Mesothelial cell of epicardium (in vitro differentiated cells): ENCODE results near the gene CGB2. TPM values are rescaled to one million over a fixed set of nuclear protein-coding genes. Genes with fewer than 3 reads are reported as not detected.

ENCODE experiments used
- DNase-seq, 2 experiments: peaks; one replicate each; pipeline ENCODE4 v3.0.0; 2021; ENCODE audit warnings: low spot score in 2 of 2; ENCODE audit not compliant: unreplicated experiment in 2 of 2
- H3K27ac Mint-ChIP-seq: 2 replicates; pipeline ENCODE4 v1.8.0; 2021; ENCODE audit warnings: mixed read lengths
- H3K27me3 Mint-ChIP-seq: 2 replicates; pipeline ENCODE4 v1.8.0; 2021; ENCODE audit warnings: low read depth, mixed read lengths
- H3K36me3 Mint-ChIP-seq: 2 replicates; pipeline ENCODE4 v1.8.0; 2021; ENCODE audit warnings: mixed read lengths
- H3K4me1 Mint-ChIP-seq: 2 replicates; pipeline ENCODE4 v1.8.0; 2021; ENCODE audit warnings: mixed read lengths
- H3K4me3 Mint-ChIP-seq: 2 replicates; pipeline ENCODE4 v1.8.0; 2021; ENCODE audit warnings: mild to moderate bottlenecking, moderate library complexity, mixed read lengths
- H3K9me3 Mint-ChIP-seq: 2 replicates; pipeline ENCODE4 v1.8.0; 2021; ENCODE audit warnings: mixed read lengths
- total RNA-seq: library from RNA; stranded (reverse); gene quantifications from 3 replicates; pipeline ENCODE4 v1.2.1, GENCODE V29; 2021
- TF ChIP-seq, protein P1 (sequence below): fragments of 200-600 bp; sonication (generic); IDR thresholded peaks from one replicate; pipeline ENCODE4 v1.5.0; 2021; ENCODE audit warnings: antibody characterized with exemption; ENCODE audit not compliant: unreplicated experiment

CGB2 gene
- total RNA-seq, 1 donor from 2014 or later: 4.7 TPM

DNA sequence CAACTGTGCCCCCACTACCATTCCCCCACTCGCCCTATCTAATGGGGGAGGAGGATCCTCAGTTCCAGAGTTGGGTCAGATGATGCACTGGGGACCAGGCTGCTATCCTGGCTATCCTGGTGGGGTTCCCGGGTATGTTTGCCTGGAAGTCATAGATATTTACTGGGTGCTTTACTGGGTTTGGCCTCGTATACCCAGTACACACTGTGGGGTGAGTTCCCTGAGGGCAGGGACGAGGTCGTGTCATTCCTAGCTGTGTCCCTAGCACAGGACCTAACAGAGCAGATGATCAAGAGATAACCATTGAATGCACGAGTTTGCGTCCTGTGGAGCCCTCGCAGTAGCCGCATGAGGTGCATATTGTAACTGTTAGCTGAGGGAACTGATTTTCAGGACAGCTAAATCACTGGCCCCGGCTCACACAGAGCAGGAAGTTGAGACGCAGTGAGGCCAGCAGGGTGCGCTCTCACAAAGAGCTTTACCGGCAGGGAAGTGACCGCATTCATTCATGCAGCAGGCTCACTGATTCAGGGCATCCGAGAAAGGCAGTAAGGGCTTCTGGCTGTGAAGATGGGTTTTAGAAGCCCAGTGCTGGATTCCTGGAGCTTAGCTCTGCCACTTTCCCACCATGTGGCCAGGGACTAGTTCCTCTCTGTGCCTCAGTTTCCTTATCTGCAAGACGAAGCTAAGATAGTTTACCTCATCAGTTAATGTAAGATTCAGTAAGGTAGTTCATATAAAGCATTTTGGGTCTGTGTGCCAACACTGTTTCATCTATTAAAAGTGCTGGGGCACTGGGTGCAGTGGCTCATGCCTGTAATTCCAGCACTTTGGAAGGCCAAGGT is 32.0 kb upstream of the CGB2 start:
- TF ChIP-seq, protein P1, sequence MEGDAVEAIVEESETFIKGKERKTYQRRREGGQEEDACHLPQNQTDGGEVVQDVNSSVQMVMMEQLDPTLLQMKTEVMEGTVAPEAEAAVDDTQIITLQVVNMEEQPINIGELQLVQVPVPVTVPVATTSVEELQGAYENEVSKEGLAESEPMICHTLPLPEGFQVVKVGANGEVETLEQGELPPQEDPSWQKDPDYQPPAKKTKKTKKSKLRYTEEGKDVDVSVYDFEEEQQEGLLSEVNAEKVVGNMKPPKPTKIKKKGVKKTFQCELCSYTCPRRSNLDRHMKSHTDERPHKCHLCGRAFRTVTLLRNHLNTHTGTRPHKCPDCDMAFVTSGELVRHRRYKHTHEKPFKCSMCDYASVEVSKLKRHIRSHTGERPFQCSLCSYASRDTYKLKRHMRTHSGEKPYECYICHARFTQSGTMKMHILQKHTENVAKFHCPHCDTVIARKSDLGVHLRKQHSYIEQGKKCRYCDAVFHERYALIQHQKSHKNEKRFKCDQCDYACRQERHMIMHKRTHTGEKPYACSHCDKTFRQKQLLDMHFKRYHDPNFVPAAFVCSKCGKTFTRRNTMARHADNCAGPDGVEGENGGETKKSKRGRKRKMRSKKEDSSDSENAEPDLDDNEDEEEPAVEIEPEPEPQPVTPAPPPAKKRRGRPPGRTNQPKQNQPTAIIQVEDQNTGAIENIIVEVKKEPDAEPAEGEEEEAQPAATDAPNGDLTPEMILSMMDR: peak; percentile 59
- no peak overlapping the region for H3K4me3 Mint-ChIP-seq
- H3K36me3 Mint-ChIP-seq: peaks cover 15% of the 10 kb centered on the region
- no peaks in the 10 kb centered on the region for H3K9me3 Mint-ChIP-seq
- H3K27me3 Mint-ChIP-seq: no peaks in the 10 kb centered on the region
- H3K27ac Mint-ChIP-seq: peak overlapping the region; percentile 12
- DNase-seq: peak in 1 of 2 experiments; percentile 71
- H3K4me1 Mint-ChIP-seq: peaks cover 6% of the 10 kb centered on the region

DNA sequence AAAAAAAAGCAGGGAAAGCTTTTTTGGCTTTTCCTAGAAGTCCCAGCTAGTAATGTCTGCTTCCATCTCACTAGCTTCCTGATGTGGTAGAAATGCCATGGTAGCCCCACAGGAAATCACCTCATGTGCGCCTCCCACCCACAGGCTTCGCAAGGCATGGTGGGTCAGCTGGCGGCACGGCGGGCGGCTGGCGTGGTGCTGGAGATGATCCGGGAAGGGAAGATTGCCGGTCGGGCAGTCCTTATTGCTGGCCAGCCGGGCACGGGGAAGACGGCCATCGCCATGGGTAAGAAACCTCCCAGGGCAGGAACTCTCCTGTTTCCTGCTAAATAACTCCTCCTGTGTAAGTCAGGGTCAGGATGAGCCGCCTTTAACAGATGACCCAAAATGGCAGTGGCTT is 27.6 kb upstream of the CGB2 start:
- TF ChIP-seq, protein P1: no peak
- no peaks in the 10 kb centered on the region for H3K4me1 Mint-ChIP-seq
- no peak overlapping the region for H3K27ac Mint-ChIP-seq
- H3K4me3 Mint-ChIP-seq: no peak overlapping the region
- DNase-seq: no peak
- H3K27me3 Mint-ChIP-seq: no peaks in the 10 kb centered on the region
- H3K36me3 Mint-ChIP-seq: peaks cover 22% of the 10 kb centered on the region
- H3K9me3 Mint-ChIP-seq: no peaks in the 10 kb centered on the region

DNA sequence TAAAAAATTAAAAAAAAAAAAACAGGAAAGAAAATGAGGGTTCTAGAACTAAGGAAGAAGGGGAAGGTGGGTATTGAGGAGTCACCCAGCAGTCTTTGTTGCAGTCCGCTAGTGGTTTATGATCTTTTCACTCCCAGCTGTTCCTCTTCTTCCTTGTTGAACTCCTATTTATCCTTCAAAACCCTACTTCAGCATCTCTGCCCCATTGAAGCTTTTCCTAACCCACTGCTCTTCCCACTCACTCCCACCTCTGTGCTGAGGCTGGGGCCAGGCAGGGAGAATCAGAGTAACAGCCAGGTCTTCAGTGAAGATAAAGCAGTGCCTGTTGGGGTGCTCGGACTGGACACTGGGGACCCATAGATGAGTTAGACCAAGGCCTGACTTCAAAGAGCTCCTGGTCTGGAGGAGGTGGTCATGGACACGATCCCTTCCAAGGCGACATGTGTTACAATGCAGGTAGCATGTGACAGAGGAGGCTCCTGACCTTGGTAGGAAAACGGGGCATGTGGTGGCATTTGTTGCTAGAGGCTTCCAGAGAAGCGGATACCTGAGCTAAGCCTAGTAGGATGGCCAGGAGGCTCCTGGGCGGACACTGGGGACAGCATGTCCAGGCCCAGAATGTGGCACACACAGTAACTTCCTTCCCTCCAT is 26.6 kb upstream of the CGB2 start:
- TF ChIP-seq, protein P1: no peak
- no peak for DNase-seq
- Mint-ChIP-seq H3K27me3 (no peaks in the 10 kb centered on the region), H3K36me3 (peaks cover 17% of the 10 kb centered on the region), H3K4me1 (no peaks in the 10 kb centered on the region), H3K9me3 (no peaks in the 10 kb centered on the region), H3K4me3 (no peak overlapping the region), H3K27ac (no peak overlapping the region)

DNA sequence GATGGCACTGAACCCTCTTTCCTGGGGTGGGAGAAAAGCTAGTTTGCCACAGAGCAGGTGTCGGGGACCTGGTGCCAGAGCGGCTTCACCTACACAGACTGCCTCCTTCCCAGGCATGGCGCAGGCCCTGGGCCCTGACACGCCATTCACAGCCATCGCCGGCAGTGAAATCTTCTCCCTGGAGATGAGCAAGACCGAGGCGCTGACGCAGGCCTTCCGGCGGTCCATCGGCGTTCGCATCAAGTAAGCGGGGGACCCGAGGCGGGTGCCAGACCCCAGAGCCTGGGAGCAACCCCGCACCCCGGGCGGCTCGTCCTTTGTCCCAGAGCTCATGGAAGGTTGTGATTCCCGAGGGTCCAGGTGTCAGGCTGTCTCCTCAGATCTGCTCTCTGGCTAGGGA is 24.8 kb upstream of the CGB2 start:
- Mint-ChIP-seq H3K36me3 (peaks cover 21% of the 10 kb centered on the region), H3K9me3 (no peaks in the 10 kb centered on the region), H3K27me3 (no peaks in the 10 kb centered on the region), H3K4me3 (no peak overlapping the region), H3K27ac (no peak overlapping the region), H3K4me1 (no peaks in the 10 kb centered on the region)
- no peak for DNase-seq
- TF ChIP-seq, protein P1: no peak

DNA sequence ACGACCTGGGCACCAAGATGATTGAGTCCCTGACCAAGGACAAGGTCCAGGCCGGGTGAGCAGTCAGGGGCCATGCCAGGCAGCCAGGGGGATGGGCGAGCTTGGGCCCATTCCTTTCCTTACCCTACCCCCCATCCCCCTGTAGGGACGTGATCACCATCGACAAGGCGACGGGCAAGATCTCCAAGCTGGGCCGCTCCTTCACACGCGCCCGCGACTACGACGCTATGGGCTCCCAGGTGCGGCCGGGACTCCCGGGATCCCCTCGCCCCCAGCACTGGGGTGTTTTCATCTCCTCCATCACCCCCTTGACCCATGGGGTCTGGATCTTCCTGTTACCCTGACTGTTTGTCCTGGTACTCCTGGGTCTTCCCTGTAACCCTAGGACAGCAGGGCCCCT is 21.9 kb upstream of the CGB2 start:
- Mint-ChIP-seq H3K4me3 (no peak overlapping the region), H3K9me3 (no peaks in the 10 kb centered on the region), H3K36me3 (peaks cover 22% of the 10 kb centered on the region), H3K4me1 (no peaks in the 10 kb centered on the region), H3K27me3 (no peaks in the 10 kb centered on the region), H3K27ac (no peak overlapping the region)
- no peak for DNase-seq
- TF ChIP-seq, protein P1: no peak
